ENCODE measurements around the gene LATS2.

The LATS2 gene

GRCh38 chr13:21061029-21061763 is at the start of gene LATS2 (continued):
- TF ChIP-seq ZNF23 (tag by site-specific recombination; IDR thresholded peaks at IDR 0.05; ENCODE audit: borderline replicate concordance) (no peak), SETDB1 (IDR thresholded peaks at IDR 0.05; ENCODE audit: insufficient read length, low read length) (no peak), ZNF146 (tag by site-specific recombination; IDR thresholded peaks at IDR 0.05) (no peak), BCL11B (tag by site-specific recombination; IDR thresholded peaks at IDR 0.05; ENCODE audit: low read depth) (no peak; the same call in 1 of the 2 replicates), SP7 (tag by site-specific recombination; IDR thresholded peaks at IDR 0.05) (no peak), ZBTB11 (tag by site-specific recombination; conservative IDR thresholded peaks at IDR 0.05; ENCODE audit: low read depth) (no peak), ZNF24 (tag by site-specific recombination; IDR thresholded peaks at IDR 0.05) (no peak), ZNF623 (tag by site-specific recombination; IDR thresholded peaks at IDR 0.05) (no peak), ZNF416 (tag by site-specific recombination; IDR thresholded peaks at IDR 0.05) (no peak), BCL6B (tag by site-specific recombination; IDR thresholded peaks at IDR 0.05) (no peak), ZBTB17 (tag by site-specific recombination; IDR thresholded peaks at IDR 0.05) (no peak), ZFP69B (tag by site-specific recombination; IDR thresholded peaks at IDR 0.05) (no peak), ZNF785 (tag by site-specific recombination; IDR thresholded peaks at IDR 0.05) (no peak), ZNF624 (tag by site-specific recombination; IDR thresholded peaks at IDR 0.05) (no peak), ZSCAN5A (tag by site-specific recombination; IDR thresholded peaks at IDR 0.05) (no peak), ZNF335 (tag by site-specific recombination; conservative IDR thresholded peaks at IDR 0.05) (no peak), ZNF280C (tag by site-specific recombination; IDR thresholded peaks at IDR 0.05) (no peak), ZNF248 (tag by site-specific recombination; IDR thresholded peaks at IDR 0.05) (no peak), ZNF169 (tag by site-specific recombination; IDR thresholded peaks at IDR 0.05) (no peak), ZFP41 (tag by site-specific recombination; IDR thresholded peaks at IDR 0.05; ENCODE audit: borderline replicate concordance) (no peak), GLIS2 (tag by site-specific recombination; IDR thresholded peaks at IDR 0.05) (peak; percentile 73; the same call in 1 of the 2 replicates), ZNF585B (tag by site-specific recombination; IDR thresholded peaks at IDR 0.05) (no peak)
- TF ChIP-seq, protein P1, sequence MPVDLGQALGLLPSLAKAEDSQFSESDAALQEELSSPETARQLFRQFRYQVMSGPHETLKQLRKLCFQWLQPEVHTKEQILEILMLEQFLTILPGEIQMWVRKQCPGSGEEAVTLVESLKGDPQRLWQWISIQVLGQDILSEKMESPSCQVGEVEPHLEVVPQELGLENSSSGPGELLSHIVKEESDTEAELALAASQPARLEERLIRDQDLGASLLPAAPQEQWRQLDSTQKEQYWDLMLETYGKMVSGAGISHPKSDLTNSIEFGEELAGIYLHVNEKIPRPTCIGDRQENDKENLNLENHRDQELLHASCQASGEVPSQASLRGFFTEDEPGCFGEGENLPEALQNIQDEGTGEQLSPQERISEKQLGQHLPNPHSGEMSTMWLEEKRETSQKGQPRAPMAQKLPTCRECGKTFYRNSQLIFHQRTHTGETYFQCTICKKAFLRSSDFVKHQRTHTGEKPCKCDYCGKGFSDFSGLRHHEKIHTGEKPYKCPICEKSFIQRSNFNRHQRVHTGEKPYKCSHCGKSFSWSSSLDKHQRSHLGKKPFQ (tag by site-specific recombination; IDR thresholded peaks at IDR 0.05), result no peak
- TF ChIP-seq, protein P2, sequence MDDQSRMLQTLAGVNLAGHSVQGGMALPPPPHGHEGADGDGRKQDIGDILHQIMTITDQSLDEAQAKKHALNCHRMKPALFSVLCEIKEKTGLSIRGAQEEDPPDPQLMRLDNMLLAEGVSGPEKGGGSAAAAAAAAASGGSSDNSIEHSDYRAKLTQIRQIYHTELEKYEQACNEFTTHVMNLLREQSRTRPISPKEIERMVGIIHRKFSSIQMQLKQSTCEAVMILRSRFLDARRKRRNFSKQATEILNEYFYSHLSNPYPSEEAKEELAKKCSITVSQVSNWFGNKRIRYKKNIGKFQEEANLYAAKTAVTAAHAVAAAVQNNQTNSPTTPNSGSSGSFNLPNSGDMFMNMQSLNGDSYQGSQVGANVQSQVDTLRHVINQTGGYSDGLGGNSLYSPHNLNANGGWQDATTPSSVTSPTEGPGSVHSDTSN (CRISPR knock-in tag; IDR thresholded peaks at IDR 0.05), result no peak
- TF ChIP-seq, protein P3, sequence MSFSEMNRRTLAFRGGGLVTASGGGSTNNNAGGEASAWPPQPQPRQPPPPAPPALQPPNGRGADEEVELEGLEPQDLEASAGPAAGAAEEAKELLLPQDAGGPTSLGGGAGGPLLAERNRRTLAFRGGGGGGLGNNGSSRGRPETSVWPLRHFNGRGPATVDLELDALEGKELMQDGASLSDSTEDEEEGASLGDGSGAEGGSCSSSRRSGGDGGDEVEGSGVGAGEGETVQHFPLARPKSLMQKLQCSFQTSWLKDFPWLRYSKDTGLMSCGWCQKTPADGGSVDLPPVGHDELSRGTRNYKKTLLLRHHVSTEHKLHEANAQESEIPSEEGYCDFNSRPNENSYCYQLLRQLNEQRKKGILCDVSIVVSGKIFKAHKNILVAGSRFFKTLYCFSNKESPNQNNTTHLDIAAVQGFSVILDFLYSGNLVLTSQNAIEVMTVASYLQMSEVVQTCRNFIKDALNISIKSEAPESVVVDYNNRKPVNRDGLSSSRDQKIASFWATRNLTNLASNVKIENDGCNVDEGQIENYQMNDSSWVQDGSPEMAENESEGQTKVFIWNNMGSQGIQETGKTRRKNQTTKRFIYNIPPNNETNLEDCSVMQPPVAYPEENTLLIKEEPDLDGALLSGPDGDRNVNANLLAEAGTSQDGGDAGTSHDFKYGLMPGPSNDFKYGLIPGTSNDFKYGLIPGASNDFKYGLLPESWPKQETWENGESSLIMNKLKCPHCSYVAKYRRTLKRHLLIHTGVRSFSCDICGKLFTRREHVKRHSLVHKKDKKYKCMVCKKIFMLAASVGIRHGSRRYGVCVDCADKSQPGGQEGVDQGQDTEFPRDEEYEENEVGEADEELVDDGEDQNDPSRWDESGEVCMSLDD (tag by site-specific recombination; IDR thresholded peaks at IDR 0.05), result no peak

Data from HEK293 (cell line).